CD8-positive, alpha-beta memory T cell (primary cell): ENCODE results near the gene ST8SIA5. TPM values are rescaled to one million over a fixed set of nuclear protein-coding genes. Genes with fewer than 3 reads are reported as not detected.

ENCODE experiments used
- CTCF ChIA-PET: fragments of 350-600 bp; sonication (Branson Sonifier 250); formaldehyde crosslinking; loops from one replicate; lab custom pipeline; 2021; ENCODE audit warnings: antibody characterized with exemption; lab: Charles Lee
- POLR2A ChIA-PET: fragments of 350-600 bp; sonication (Branson Sonifier 250); formaldehyde crosslinking; loops from one replicate; lab custom pipeline; 2021; ENCODE audit warnings: antibody characterized with exemption; lab: Charles Lee
- DNase-seq, 5 donors: peaks; one replicate each; pipeline versions ENCODE4 v3.0.0 to v3.0.0-alpha.2; 2020 to 2022; ENCODE audit warnings: mixed read lengths in 1 of 5
- H3K27ac ChIP-seq: one replicate; pipeline ENCODE4 v1.7.0; 2013; ENCODE audit warnings: low read depth, mild to moderate bottlenecking, low read length, moderate library complexity
- H3K27me3 ChIP-seq: 2 replicates; pipeline ENCODE4 v1.7.0; 2013; ENCODE audit warnings: low read length, mild to moderate bottlenecking; ENCODE audit not compliant: insufficient read depth, poor library complexity, severe bottlenecking
- H3K36me3 ChIP-seq: 2 replicates; pipeline ENCODE4 v1.7.0; 2013; ENCODE audit warnings: mild to moderate bottlenecking, low read length, moderate library complexity; ENCODE audit not compliant: insufficient read depth
- H3K4me1 ChIP-seq: 2 replicates; pipeline ENCODE4 v1.7.0; 2013; ENCODE audit warnings: mild to moderate bottlenecking, low read length, moderate library complexity; ENCODE audit not compliant: insufficient read depth
- H3K4me3 ChIP-seq: 2 replicates; pipeline ENCODE4 v1.7.0; 2013; ENCODE audit warnings: mild to moderate bottlenecking, low read length
- H3K9me3 ChIP-seq: 2 replicates; pipeline ENCODE4 v1.7.0; 2013; ENCODE audit warnings: mild to moderate bottlenecking, low read length
- H3K27ac Mint-ChIP-seq, 8 donors: one replicate each; pipeline ENCODE4 v1.8.0; 2020 to 2021; ENCODE audit warnings: mixed read lengths in 8 of 8, mild to moderate bottlenecking in 6 of 8, inconsistent platforms in 3 of 8, moderate library complexity in 3 of 8
- H3K27me3 Mint-ChIP-seq, 2 donors: one replicate each; pipeline ENCODE4 v1.8.0; 2020 to 2021; ENCODE audit warnings: mixed read lengths in 2 of 2, mild to moderate bottlenecking in 1 of 2, moderate library complexity in 1 of 2
- H3K36me3 Mint-ChIP-seq, 3 donors: one replicate each; pipeline ENCODE4 v1.8.0; 2020 to 2021; ENCODE audit warnings: mixed read lengths in 3 of 3, inconsistent platforms in 1 of 3, mild to moderate bottlenecking in 1 of 3
- H3K4me1 Mint-ChIP-seq, 3 donors: one replicate each; pipeline ENCODE4 v1.8.0; 2020 to 2021; ENCODE audit warnings: mixed read lengths in 3 of 3, inconsistent platforms in 1 of 3, mild to moderate bottlenecking in 1 of 3
- H3K4me3 Mint-ChIP-seq, 7 donors: one replicate each; pipeline ENCODE4 v1.8.0; 2020 to 2021; ENCODE audit warnings: mixed read lengths in 7 of 7, mild to moderate bottlenecking in 6 of 7, moderate library complexity in 4 of 7, inconsistent platforms in 2 of 7
- H3K9me3 Mint-ChIP-seq, 5 donors: one replicate each; pipeline ENCODE4 v1.8.0; 2020 to 2022; ENCODE audit warnings: mixed read lengths in 5 of 5, mild to moderate bottlenecking in 3 of 5, moderate library complexity in 2 of 5, inconsistent platforms in 1 of 5
- polyA plus RNA-seq: library from polyadenylated mRNA; unstranded; fragments of 300-500 nt; fragmentation: Illumina TruSeq; gene quantifications from one replicate; pipeline ENCODE4 v1.2.3, GENCODE V29; 2021
- total RNA-seq, 2 experiments: library from RNA; stranded (reverse); gene quantifications; one replicate each; pipeline ENCODE4 v1.2.3, GENCODE V29; 2021

The ST8SIA5 gene
- total and polyA plus RNA-seq, 3 experiments from 2014 or later = 0.23 TPM; not detected in 2

- ChIA-PET CTCF (interaction anchor here (2.1 kb wide), 1 partner anchor 16 kb away, joined by 8 read pairs; no protein-coding TSS in a partner anchor), POLR2A (no interaction called here)
- Mint-ChIP-seq H3K9me3 (no peaks in the 10 kb centered on the region), H3K4me3 (no peak overlapping the region), H3K27ac (no peak overlapping the region), H3K36me3 (no peaks in the 10 kb centered on the region), H3K4me1 (no peaks in the 10 kb centered on the region), H3K27me3 (peaks cover 5% of the 10 kb centered on the region in 2 donors)
- Histone ChIP-seq H3K36me3 (no peaks in the 10 kb centered on the region), H3K27me3 (no peaks in the 10 kb centered on the region), H3K9me3 (no peaks in the 10 kb centered on the region), H3K4me3 (no peak overlapping the region), H3K27ac (no peak overlapping the region), H3K4me1 (no peaks in the 10 kb centered on the region)
- no peak for DNase-seq
Measured at GRCh38 chr18:46642561-46642960, 114.3 kb downstream of the ST8SIA5 start.

DNA sequence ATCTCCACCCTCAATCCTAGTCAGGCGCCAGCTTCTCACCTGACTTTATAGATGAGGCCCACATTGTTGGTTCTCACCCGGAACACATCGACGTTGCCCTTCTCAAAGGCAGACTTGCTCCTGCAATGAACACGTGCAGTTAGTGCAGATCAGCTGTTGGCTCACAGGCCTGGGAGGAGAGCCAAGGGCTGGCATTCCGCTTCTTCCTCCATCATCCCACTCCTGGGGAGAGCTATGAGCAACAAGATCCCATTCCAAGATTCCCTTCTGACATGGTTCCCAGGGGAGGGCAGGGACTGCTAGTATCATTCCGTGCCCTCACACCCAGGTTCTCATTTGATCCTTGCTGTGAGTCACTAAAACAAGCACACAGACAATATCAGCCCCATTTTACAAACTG is 114.9 kb downstream of the ST8SIA5 start:
- Histone ChIP-seq H3K4me1 (no peaks in the 10 kb centered on the region), H3K27ac (no peak overlapping the region), H3K4me3 (no peak overlapping the region), H3K27me3 (no peaks in the 10 kb centered on the region), H3K36me3 (no peaks in the 10 kb centered on the region), H3K9me3 (no peaks in the 10 kb centered on the region)
- no peak overlapping the region for H3K4me3 Mint-ChIP-seq
- ChIA-PET POLR2A (no interaction called here), CTCF (interaction anchor here (2.1 kb wide), 1 partner anchor 16 kb away, joined by 8 read pairs; no protein-coding TSS in a partner anchor)
- peaks cover 4 to 8% of the 10 kb centered on the region in 2 donors for H3K27me3 Mint-ChIP-seq
- no peaks in the 10 kb centered on the region for H3K9me3 Mint-ChIP-seq
- no peak for DNase-seq
- no peak overlapping the region for H3K27ac Mint-ChIP-seq
- no peaks in the 10 kb centered on the region for H3K4me1 Mint-ChIP-seq
- H3K36me3 Mint-ChIP-seq = no peaks in the 10 kb centered on the region

DNA sequence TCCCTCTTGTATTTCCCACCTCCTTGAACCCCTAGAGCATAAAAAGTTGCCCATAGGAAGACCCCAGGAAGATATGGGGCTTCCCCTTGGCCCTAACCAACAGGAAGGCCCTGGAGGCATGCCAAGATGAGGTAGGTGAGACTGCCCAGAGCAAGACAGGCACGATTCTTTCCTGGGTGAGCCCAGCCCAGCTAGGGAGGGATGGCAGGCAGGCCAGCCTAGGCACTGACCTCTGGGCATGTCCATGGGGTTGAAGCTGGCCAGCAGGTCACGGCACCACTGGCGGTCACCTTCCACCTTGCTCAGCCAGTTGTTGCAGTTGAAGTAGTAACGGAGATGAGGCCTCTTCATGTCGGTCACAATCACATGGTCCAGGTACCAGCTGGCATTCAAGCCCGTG is 117.5 kb downstream of the ST8SIA5 start:
- H3K27me3 Mint-ChIP-seq = peaks cover 4 to 8% of the 10 kb centered on the region in 2 donors
- H3K9me3 Mint-ChIP-seq = no peaks in the 10 kb centered on the region
- CTCF ChIA-PET = interaction anchor here (2.2 kb wide), 1 partner anchor 19 kb away, joined by 7 read pairs; no protein-coding TSS in a partner anchor

GRCh38 chr18:46636040-46636630 is 120.7 kb downstream of the ST8SIA5 start:
- ChIA-PET POLR2A (no interaction called here), CTCF (no interaction called here)
- Histone ChIP-seq H3K27ac (no peak overlapping the region), H3K36me3 (no peaks in the 10 kb centered on the region), H3K27me3 (no peaks in the 10 kb centered on the region), H3K4me3 (no peak overlapping the region), H3K9me3 (no peaks in the 10 kb centered on the region), H3K4me1 (no peaks in the 10 kb centered on the region)
- Mint-ChIP-seq H3K4me1 (no peaks in the 10 kb centered on the region), H3K36me3 (no peaks in the 10 kb centered on the region), H3K27ac (no peak overlapping the region), H3K9me3 (peaks cover 0 to 3% (median 0%) of the 10 kb centered on the region in 5 donors), H3K4me3 (no peak overlapping the region), H3K27me3 (peaks cover 14% of the 10 kb centered on the region in 2 donors)
- no peak for DNase-seq

More for the DNA sequence above, 117.5 kb downstream of the ST8SIA5 start:
- Mint-ChIP-seq H3K4me1 (no peaks in the 10 kb centered on the region), H3K4me3 (no peak overlapping the region), H3K27ac (no peak overlapping the region), H3K36me3 (no peaks in the 10 kb centered on the region)
- no peaks in the 10 kb centered on the region for H3K9me3 ChIP-seq
- no peak for DNase-seq
- no peaks in the 10 kb centered on the region for H3K27me3 ChIP-seq
- no peaks in the 10 kb centered on the region for H3K4me1 ChIP-seq
- H3K36me3 ChIP-seq = no peaks in the 10 kb centered on the region
- no peak overlapping the region for H3K27ac ChIP-seq
- POLR2A ChIA-PET = no interaction called here
- no peak overlapping the region for H3K4me3 ChIP-seq

DNA sequence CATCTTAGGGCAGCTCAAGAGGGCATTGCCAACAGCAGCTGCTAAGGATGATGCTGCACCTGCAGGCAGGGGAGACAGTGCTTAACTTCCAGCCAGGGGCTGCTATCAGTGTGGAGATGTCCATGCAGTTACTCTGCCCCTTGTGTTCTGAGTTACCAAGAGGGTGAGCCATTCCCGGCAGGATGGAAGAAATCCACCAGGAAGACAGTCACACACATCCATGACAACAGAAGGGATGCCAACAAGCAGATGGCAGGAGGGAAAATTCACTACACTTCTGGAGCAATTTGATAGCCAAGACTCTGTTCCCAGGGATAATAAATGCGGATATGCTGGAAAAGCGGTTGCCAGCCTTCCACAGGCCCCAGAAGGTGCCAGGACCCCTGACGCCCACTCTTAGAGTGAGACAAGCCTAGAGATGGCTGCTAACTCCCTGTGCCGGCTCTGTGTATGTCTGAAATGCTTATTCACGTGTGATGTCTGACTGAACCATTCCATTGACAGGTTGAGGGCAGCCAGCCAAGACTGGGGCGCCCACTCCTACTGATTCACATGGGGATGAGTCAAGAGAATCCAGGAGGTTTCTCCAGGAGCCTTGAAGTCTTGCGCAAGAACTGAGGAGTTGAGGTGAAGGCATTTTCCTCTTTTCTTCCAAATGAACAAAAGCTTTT is 124.3 kb downstream of the ST8SIA5 start:
- no peaks in the 10 kb centered on the region for H3K36me3 Mint-ChIP-seq
- H3K4me1 ChIP-seq = no peaks in the 10 kb centered on the region
- ChIA-PET CTCF (no interaction called here), POLR2A (no interaction called here)
- H3K9me3 Mint-ChIP-seq = peaks cover 0 to 3% (median 0%) of the 10 kb centered on the region in 5 donors
- no peaks in the 10 kb centered on the region for H3K9me3 ChIP-seq
- H3K4me1 Mint-ChIP-seq = peaks cover 0 to 4% (median 3%) of the 10 kb centered on the region in 3 donors
- no peak for DNase-seq
- H3K36me3 ChIP-seq = no peaks in the 10 kb centered on the region
- no peak overlapping the region for H3K27ac Mint-ChIP-seq
- H3K27ac ChIP-seq = no peak overlapping the region
- peaks cover 9 to 13% of the 10 kb centered on the region in 2 donors for H3K27me3 Mint-ChIP-seq
- H3K4me3 ChIP-seq = no peak overlapping the region
- no peaks in the 10 kb centered on the region for H3K27me3 ChIP-seq
- no peak overlapping the region for H3K4me3 Mint-ChIP-seq

DNA sequence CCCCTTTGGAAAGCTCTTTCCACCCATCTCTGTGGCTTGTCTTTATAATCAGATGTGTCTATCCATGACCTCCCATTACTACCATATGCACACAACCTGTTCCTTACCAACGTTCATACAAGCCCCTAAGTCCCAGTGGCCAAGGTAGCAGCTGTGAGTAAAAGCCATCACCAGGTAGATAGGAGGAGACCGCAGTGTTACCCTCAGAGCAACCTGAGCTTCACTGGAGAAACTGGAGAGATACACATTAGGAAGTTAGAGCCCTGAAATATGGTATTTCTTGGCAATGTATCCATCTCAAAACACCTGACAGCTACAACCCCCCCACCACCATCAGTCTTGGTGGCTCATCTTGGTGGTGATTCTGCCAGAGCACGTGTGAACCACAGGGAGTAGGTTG is 125.9 kb downstream of the ST8SIA5 start:
- Mint-ChIP-seq H3K27me3 (peaks cover 6 to 14% of the 10 kb centered on the region in 2 donors), H3K4me1 (peaks cover 0 to 4% (median 3%) of the 10 kb centered on the region in 3 donors), H3K4me3 (no peak overlapping the region), H3K27ac (no peak overlapping the region), H3K9me3 (peaks cover 0 to 3% (median 0%) of the 10 kb centered on the region in 5 donors), H3K36me3 (no peaks in the 10 kb centered on the region)
- Histone ChIP-seq H3K36me3 (no peaks in the 10 kb centered on the region), H3K4me1 (no peaks in the 10 kb centered on the region), H3K27me3 (no peaks in the 10 kb centered on the region), H3K4me3 (no peak overlapping the region), H3K27ac (no peak overlapping the region), H3K9me3 (no peaks in the 10 kb centered on the region)
- ChIA-PET POLR2A (no interaction called here), CTCF (no interaction called here)
- DNase-seq = no peak

- Mint-ChIP-seq H3K4me3 (no peak overlapping the region), H3K27me3 (peaks cover 6 to 18% of the 10 kb centered on the region in 2 donors), H3K9me3 (peaks cover 0 to 3% (median 0%) of the 10 kb centered on the region in 5 donors), H3K4me1 (peaks cover under 1 to 6% (median 3%) of the 10 kb centered on the region in 3 donors), H3K27ac (peak overlapping the region in 1 of 8 donors; percentile 11), H3K36me3 (no peaks in the 10 kb centered on the region)
- Histone ChIP-seq H3K9me3 (no peaks in the 10 kb centered on the region), H3K4me3 (no peak overlapping the region), H3K36me3 (no peaks in the 10 kb centered on the region), H3K27me3 (no peaks in the 10 kb centered on the region), H3K4me1 (no peaks in the 10 kb centered on the region), H3K27ac (no peak overlapping the region)
- ChIA-PET POLR2A (no interaction called here), CTCF (no interaction called here)
- DNase-seq = no peak
Measured at GRCh38 chr18:46630160-46630559, 126.7 kb downstream of the ST8SIA5 start.

- Histone ChIP-seq H3K27me3 (no peaks in the 10 kb centered on the region), H3K36me3 (no peaks in the 10 kb centered on the region), H3K4me1 (peaks cover 4% of the 10 kb centered on the region), H3K9me3 (no peaks in the 10 kb centered on the region), H3K4me3 (no peak overlapping the region), H3K27ac (no peak overlapping the region)
- Mint-ChIP-seq H3K27me3 (peaks cover 6 to 18% of the 10 kb centered on the region in 2 donors), H3K27ac (peak overlapping the region in 1 of 8 donors; percentile 3), H3K9me3 (peaks cover 0 to 3% (median 0%) of the 10 kb centered on the region in 5 donors), H3K4me1 (peaks cover 8 to 14% (median 9%) of the 10 kb centered on the region in 3 donors), H3K4me3 (no peak overlapping the region), H3K36me3 (peaks cover 0 to 3% (median 0%) of the 10 kb centered on the region in 3 donors)
- DNase-seq = no peak
- ChIA-PET CTCF (no interaction called here), POLR2A (no interaction called here)
Measured at GRCh38 chr18:46629361-46629760, 127.5 kb downstream of the ST8SIA5 start.
